Endothelial cell (in vitro differentiated cells): ENCODE data around the gene FOXN4. TPM values are rescaled to one million over a fixed set of nuclear protein-coding genes. Genes with fewer than 3 reads are reported as not detected.

ENCODE experiments used
- DNase-seq: peaks from one replicate; pipeline ENCODE4 v3.0.0; 2021; ENCODE audit warnings: low spot score
- H3K27ac Mint-ChIP-seq: one replicate; pipeline ENCODE4 v1.8.0; 2021; ENCODE audit warnings: mixed read lengths, inconsistent platforms; ENCODE audit not compliant: unreplicated experiment
- H3K27me3 Mint-ChIP-seq: one replicate; pipeline ENCODE4 v1.8.0; 2021; ENCODE audit warnings: mild to moderate bottlenecking, moderate library complexity, mixed read lengths, inconsistent platforms; ENCODE audit not compliant: unreplicated experiment
- H3K36me3 Mint-ChIP-seq: one replicate; pipeline ENCODE4 v1.8.0; 2021; ENCODE audit warnings: mild to moderate bottlenecking, low read depth, mixed read lengths, inconsistent platforms; ENCODE audit not compliant: unreplicated experiment
- H3K4me1 Mint-ChIP-seq: one replicate; pipeline ENCODE4 v1.8.0; 2021; ENCODE audit warnings: mild to moderate bottlenecking, mixed read lengths, inconsistent platforms; ENCODE audit not compliant: unreplicated experiment
- H3K4me3 Mint-ChIP-seq: one replicate; pipeline ENCODE4 v1.8.0; 2021; ENCODE audit warnings: mild to moderate bottlenecking, mixed read lengths, inconsistent platforms; ENCODE audit not compliant: unreplicated experiment
- H3K9me3 Mint-ChIP-seq: one replicate; pipeline ENCODE4 v1.8.0; 2021; ENCODE audit warnings: mixed read lengths, inconsistent platforms; ENCODE audit not compliant: unreplicated experiment
- total RNA-seq: library from RNA; stranded (reverse); fragmentation: NEBNext Ultra II Directional; extraction: Animal tissue kit (Norgen Biotek cat#: 25700); gene quantifications from one replicate; pipeline ENCODE4 v1.2.1, GENCODE V29; 2021; ENCODE audit not compliant: unreplicated experiment
- TF ChIP-seq, protein P1 (sequence below): fragments of 200-600 bp; sonication (generic); IDR thresholded peaks from one replicate; pipeline ENCODE4 v1.5.0; 2021; ENCODE audit warnings: antibody characterized with exemption; ENCODE audit not compliant: unreplicated experiment

Gene FOXN4
- total RNA-seq, 1 donor from 2014 or later, result not detected

DNA sequence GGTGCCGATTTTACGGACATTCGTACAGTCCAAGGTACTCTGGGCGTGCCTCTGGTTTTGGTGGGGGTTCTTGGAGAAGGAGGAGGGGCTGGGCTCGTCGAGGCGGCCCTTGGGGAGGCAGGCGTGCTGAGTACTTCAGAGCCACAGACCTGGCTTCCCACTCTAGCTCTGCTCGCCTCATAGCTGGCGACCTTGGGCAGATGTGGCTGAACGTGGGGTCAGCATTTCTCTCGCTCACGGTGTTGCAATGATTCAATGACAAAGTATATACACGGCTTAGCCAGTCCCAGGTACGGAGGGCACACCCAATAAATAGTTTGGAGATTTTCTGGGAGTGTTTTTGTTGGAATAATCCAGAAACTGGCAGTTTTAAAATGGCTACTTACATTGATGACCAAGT, 75.1 kb downstream of the FOXN4 start:
- Mint-ChIP-seq H3K27ac (no peak overlapping the region), H3K36me3 (no peaks in the 10 kb centered on the region), H3K4me3 (no peak overlapping the region), H3K27me3 (no peaks in the 10 kb centered on the region), H3K4me1 (no peaks in the 10 kb centered on the region), H3K9me3 (no peaks in the 10 kb centered on the region)
- no peak for DNase-seq
- TF ChIP-seq, protein P1, sequence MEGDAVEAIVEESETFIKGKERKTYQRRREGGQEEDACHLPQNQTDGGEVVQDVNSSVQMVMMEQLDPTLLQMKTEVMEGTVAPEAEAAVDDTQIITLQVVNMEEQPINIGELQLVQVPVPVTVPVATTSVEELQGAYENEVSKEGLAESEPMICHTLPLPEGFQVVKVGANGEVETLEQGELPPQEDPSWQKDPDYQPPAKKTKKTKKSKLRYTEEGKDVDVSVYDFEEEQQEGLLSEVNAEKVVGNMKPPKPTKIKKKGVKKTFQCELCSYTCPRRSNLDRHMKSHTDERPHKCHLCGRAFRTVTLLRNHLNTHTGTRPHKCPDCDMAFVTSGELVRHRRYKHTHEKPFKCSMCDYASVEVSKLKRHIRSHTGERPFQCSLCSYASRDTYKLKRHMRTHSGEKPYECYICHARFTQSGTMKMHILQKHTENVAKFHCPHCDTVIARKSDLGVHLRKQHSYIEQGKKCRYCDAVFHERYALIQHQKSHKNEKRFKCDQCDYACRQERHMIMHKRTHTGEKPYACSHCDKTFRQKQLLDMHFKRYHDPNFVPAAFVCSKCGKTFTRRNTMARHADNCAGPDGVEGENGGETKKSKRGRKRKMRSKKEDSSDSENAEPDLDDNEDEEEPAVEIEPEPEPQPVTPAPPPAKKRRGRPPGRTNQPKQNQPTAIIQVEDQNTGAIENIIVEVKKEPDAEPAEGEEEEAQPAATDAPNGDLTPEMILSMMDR, result no peak

DNA sequence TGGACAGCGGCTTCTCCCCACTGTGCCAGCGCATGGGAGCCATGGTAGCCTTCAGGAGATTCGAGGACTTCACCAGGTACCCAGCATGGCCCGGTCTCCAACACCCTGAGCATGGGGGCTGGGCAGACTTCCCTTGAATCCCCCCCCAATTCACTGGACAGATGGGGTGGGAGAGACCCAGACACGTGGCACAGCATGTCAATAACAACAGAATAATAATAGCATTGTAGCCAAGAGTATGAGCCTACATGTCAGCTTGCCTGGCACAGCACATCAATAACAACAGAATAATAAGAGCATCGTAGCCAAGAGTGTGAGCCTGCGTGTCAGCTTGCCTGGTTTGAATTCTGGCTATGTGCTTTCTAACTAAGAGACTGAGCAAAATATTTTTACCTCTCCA, 76.4 kb downstream of the FOXN4 start:
- Mint-ChIP-seq H3K27ac (no peak overlapping the region), H3K36me3 (no peaks in the 10 kb centered on the region), H3K9me3 (no peaks in the 10 kb centered on the region), H3K27me3 (no peaks in the 10 kb centered on the region), H3K4me3 (no peak overlapping the region), H3K4me1 (no peaks in the 10 kb centered on the region)
- DNase-seq, result no peak
- TF ChIP-seq, protein P1, result no peak

DNA sequence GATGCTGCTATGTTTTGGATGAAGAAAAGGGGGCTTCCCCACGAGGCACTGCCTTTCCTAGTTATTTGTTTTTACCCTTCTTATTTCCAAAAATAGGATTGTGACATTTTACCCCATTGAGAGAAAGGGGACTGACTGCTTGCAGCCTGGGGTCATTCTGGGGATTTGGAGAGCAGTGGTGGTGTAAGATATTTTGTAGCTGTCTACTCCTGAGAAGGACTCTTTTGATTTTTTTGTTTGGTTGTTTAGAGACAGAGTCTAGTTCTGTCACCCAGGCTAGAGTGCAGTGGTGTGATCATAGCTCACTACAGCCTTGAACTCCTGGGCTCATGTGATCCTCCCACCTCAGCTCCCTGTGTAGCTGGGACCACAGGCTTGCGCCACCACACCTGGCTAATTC, 78.9 kb downstream of the FOXN4 start:
- TF ChIP-seq, protein P1, result no peak
- no peaks in the 10 kb centered on the region for H3K36me3 Mint-ChIP-seq
- DNase-seq, result no peak
- no peaks in the 10 kb centered on the region for H3K4me1 Mint-ChIP-seq
- H3K27ac Mint-ChIP-seq, result no peak overlapping the region
- H3K4me3 Mint-ChIP-seq, result no peak overlapping the region
- H3K27me3 Mint-ChIP-seq, result no peaks in the 10 kb centered on the region
- no peaks in the 10 kb centered on the region for H3K9me3 Mint-ChIP-seq

DNA sequence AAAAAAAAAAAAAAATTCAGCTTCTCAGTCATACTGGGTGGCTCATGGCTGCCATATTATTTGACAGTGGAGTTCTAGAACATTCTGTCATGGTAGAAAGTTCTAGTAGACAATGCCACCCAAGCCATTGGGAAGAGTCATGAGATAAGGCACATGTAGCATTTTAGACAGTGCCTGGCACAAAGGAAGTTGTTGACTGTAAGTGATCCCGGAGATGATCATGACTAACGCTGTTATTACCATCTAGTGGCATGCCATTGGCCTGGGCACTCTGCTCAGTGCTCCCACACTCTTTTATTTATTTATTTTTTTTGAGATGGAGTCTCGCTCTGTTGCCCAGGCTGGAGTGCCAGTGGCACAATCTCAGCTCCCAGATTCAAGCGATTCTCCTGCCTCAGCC, 80.4 kb downstream of the FOXN4 start:
- no peak for DNase-seq
- TF ChIP-seq, protein P1, result no peak
- Mint-ChIP-seq H3K27ac (no peak overlapping the region), H3K36me3 (no peaks in the 10 kb centered on the region), H3K9me3 (no peaks in the 10 kb centered on the region), H3K4me1 (no peaks in the 10 kb centered on the region), H3K27me3 (no peaks in the 10 kb centered on the region), H3K4me3 (no peak overlapping the region)

Other genes starting within 250 kb of the FOXN4 start
- gene ALKBH2, start 215.8 kb downstream of the FOXN4 start, total RNA-seq, result 10.4 TPM
- 39.4 TPM for gene UNG, start 211.7 kb downstream of the FOXN4 start, total RNA-seq
- 1.7 TPM for gene ACACB, start 192.7 kb downstream of the FOXN4 start, total RNA-seq
- 4.4 TPM for gene MYO1H, start 38.6 kb upstream of the FOXN4 start, total RNA-seq
- 128 TPM for gene KCTD10, start 168.0 kb upstream of the FOXN4 start, total RNA-seq
- 44.3 TPM for gene UBE3B, start 168.3 kb upstream of the FOXN4 start, total RNA-seq